NT2/D1 (cell line): ENCODE measurements around the gene PIEZO1.
A peak's percentile ranks its signal among the peaks of the same experiment; 100 is the strongest.

Experiments used
- DNase-seq: peaks from one replicate; pipeline ENCODE4 v3.0.0-alpha.2; 2011; ENCODE audit warnings: low read depth, low spot score
- H3K27me3 ChIP-seq: 2 replicates; pipeline ENCODE4 v1.6.0; 2011; ENCODE audit warnings: mild to moderate bottlenecking; ENCODE audit not compliant: insufficient read length, insufficient read depth
- H3K36me3 ChIP-seq: 2 replicates; pipeline ENCODE4 v1.6.1; 2011; ENCODE audit warnings: mild to moderate bottlenecking, low read length, mixed read lengths; ENCODE audit not compliant: insufficient read depth, insufficient read length
- H3K4me1 ChIP-seq: 2 replicates; pipeline ENCODE4 v1.5.1; 2011; ENCODE audit not compliant: insufficient read depth, insufficient read length
- H3K4me3 ChIP-seq: 2 replicates; pipeline ENCODE4 v1.5.1; 2011; ENCODE audit warnings: low read depth; ENCODE audit not compliant: insufficient read length
- H3K9ac ChIP-seq: 2 replicates; pipeline ENCODE4 v1.6.0; 2011; ENCODE audit warnings: low read depth; ENCODE audit not compliant: insufficient read length
- H3K9me3 ChIP-seq: 2 replicates; pipeline ENCODE4 v1.5.1; 2011; ENCODE audit warnings: mild to moderate bottlenecking, low read length; ENCODE audit not compliant: insufficient read depth
- SUZ12 ChIP-seq: IDR thresholded peaks from 2 replicates; pipeline ENCODE4 v1.6.1; 2011; ENCODE audit not compliant: insufficient read length, insufficient read depth; ENCODE audit errors: extremely low read depth
- YY1 ChIP-seq: IDR thresholded peaks from 2 replicates; pipeline ENCODE4 v1.6.1; 2011; ENCODE audit not compliant: insufficient read length, insufficient read depth
- ZNF274 ChIP-seq: IDR thresholded peaks from 2 replicates; pipeline ENCODE4 v1.6.1; 2011; ENCODE audit warnings: mild to moderate bottlenecking, low read depth, low read length

The PIEZO1 gene

GRCh38 chr16:88748364-88748763 is 36.7 kb downstream of the PIEZO1 start:
- TF ChIP-seq SUZ12: no peak
- TF ChIP-seq ZNF274: no peak
- TF ChIP-seq YY1: no peak
- Histone ChIP-seq H3K9me3 (no peaks in the 10 kb centered on the region), H3K4me3 (no peak overlapping the region), H3K4me1 (peaks cover 31% of the 10 kb centered on the region), H3K9ac (no peak overlapping the region), H3K27me3 (no peaks in the 10 kb centered on the region), H3K36me3 (peaks cover 45% of the 10 kb centered on the region)
- DNase-seq: no peak

GRCh38 chr16:88747588-88748301 is 37.3 kb downstream of the PIEZO1 start:
- TF ChIP-seq ZNF274 (no peak), SUZ12 (no peak), YY1 (no peak)

GRCh38 chr16:88746506-88746905 is 38.5 kb downstream of the PIEZO1 start:
- H3K9me3 ChIP-seq: no peaks in the 10 kb centered on the region
- no peaks in the 10 kb centered on the region for H3K27me3 ChIP-seq
- peaks cover 27% of the 10 kb centered on the region for H3K4me1 ChIP-seq
- no peak for DNase-seq
- H3K4me3 ChIP-seq: no peak overlapping the region
- H3K9ac ChIP-seq: peak overlapping the region; percentile 32
- peaks cover 48% of the 10 kb centered on the region for H3K36me3 ChIP-seq
- TF ChIP-seq SUZ12 (no peak), ZNF274 (no peak), YY1 (no peak)

More at GRCh38 chr16:88747588-88748301, 37.3 kb downstream of the PIEZO1 start:
- DNase-seq: peak; percentile 39
- Histone ChIP-seq H3K27me3 (no peaks in the 10 kb centered on the region), H3K36me3 (peaks cover 49% of the 10 kb centered on the region), H3K9ac (peak overlapping the region; percentile 2), H3K4me3 (no peak overlapping the region), H3K4me1 (peaks cover 31% of the 10 kb centered on the region), H3K9me3 (no peaks in the 10 kb centered on the region)

- Histone ChIP-seq H3K9ac (no peak overlapping the region), H3K4me1 (peaks cover 27% of the 10 kb centered on the region), H3K36me3 (peaks cover 57% of the 10 kb centered on the region), H3K9me3 (no peaks in the 10 kb centered on the region), H3K27me3 (no peaks in the 10 kb centered on the region), H3K4me3 (no peak overlapping the region)
- no peak for DNase-seq
- TF ChIP-seq YY1 (no peak), ZNF274 (no peak), SUZ12 (no peak)
Measured at GRCh38 chr16:88744577-88745521, 40.2 kb downstream of the PIEZO1 start.

- Histone ChIP-seq H3K9me3 (no peaks in the 10 kb centered on the region), H3K4me1 (peaks cover 27% of the 10 kb centered on the region), H3K9ac (peak overlapping the region; percentile 16), H3K27me3 (no peaks in the 10 kb centered on the region), H3K36me3 (peaks cover 59% of the 10 kb centered on the region), H3K4me3 (no peak overlapping the region)
- DNase-seq: peak; percentile 63
- TF ChIP-seq YY1: no peak
- TF ChIP-seq SUZ12: no peak
- no peak for TF ChIP-seq ZNF274
Measured at GRCh38 chr16:88743693-88744576, 41.1 kb downstream of the PIEZO1 start.

- Histone ChIP-seq H3K4me1 (peaks cover 24% of the 10 kb centered on the region), H3K36me3 (peaks cover 60% of the 10 kb centered on the region), H3K27me3 (no peaks in the 10 kb centered on the region), H3K9me3 (no peaks in the 10 kb centered on the region), H3K4me3 (no peak overlapping the region), H3K9ac (peak overlapping the region; percentile 16)
- no peak for DNase-seq
- TF ChIP-seq ZNF274 (no peak), YY1 (no peak), SUZ12 (no peak)
Measured at GRCh38 chr16:88742896-88743605, 42.0 kb downstream of the PIEZO1 start.
